Measurements from ENCODE around the gene PRRX2.
"Not testable (repeated sequence)": the region's sequence is repeated elsewhere in the genome, so short reads cannot be mapped to it uniquely, and the experiment has no call there.

The PRRX2 gene

GRCh38 chr9:129655696-129656095 is 9.8 kb upstream of the PRRX2 start:
- TF ChIP-seq EZH2phosphoT487 (IDR thresholded peaks at IDR 0.05; ENCODE audit: low read depth) = no peak
- TF ChIP-seq, protein P1, sequence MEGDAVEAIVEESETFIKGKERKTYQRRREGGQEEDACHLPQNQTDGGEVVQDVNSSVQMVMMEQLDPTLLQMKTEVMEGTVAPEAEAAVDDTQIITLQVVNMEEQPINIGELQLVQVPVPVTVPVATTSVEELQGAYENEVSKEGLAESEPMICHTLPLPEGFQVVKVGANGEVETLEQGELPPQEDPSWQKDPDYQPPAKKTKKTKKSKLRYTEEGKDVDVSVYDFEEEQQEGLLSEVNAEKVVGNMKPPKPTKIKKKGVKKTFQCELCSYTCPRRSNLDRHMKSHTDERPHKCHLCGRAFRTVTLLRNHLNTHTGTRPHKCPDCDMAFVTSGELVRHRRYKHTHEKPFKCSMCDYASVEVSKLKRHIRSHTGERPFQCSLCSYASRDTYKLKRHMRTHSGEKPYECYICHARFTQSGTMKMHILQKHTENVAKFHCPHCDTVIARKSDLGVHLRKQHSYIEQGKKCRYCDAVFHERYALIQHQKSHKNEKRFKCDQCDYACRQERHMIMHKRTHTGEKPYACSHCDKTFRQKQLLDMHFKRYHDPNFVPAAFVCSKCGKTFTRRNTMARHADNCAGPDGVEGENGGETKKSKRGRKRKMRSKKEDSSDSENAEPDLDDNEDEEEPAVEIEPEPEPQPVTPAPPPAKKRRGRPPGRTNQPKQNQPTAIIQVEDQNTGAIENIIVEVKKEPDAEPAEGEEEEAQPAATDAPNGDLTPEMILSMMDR (IDR thresholded peaks at IDR 0.05; ENCODE audit: low read depth, low read length) = no peak
- H3K27ac ChIP-seq (ENCODE audit: low read length) = no peak overlapping the region
- no peaks in the 10 kb centered on the region for H3K9me3 ChIP-seq (ENCODE audit: insufficient read depth, low read length)
- no peaks in the 10 kb centered on the region for H3K4me1 ChIP-seq (ENCODE audit: low read length)
- no peak overlapping the region for H3K4me2 ChIP-seq (ENCODE audit: low read length)
- no peaks in the 10 kb centered on the region for H4K20me1 ChIP-seq (ENCODE audit: insufficient read depth, low read length)
- no peaks in the 10 kb centered on the region for H3K79me2 ChIP-seq (ENCODE audit: low read length)
- H3K27me3 ChIP-seq (ENCODE audit: low read depth, low read length) = no peaks in the 10 kb centered on the region
- H3K36me3 ChIP-seq (replicated peaks; ENCODE audit: low read depth, low read length) = no peaks in the 10 kb centered on the region
- no peak overlapping the region for H3K9ac ChIP-seq (ENCODE audit: low read length)
- no peak overlapping the region for H2AFZ ChIP-seq (ENCODE audit: low read depth, low read length)
- H3K4me3 ChIP-seq (ENCODE audit: low read length) = no peak overlapping the region

DNA sequence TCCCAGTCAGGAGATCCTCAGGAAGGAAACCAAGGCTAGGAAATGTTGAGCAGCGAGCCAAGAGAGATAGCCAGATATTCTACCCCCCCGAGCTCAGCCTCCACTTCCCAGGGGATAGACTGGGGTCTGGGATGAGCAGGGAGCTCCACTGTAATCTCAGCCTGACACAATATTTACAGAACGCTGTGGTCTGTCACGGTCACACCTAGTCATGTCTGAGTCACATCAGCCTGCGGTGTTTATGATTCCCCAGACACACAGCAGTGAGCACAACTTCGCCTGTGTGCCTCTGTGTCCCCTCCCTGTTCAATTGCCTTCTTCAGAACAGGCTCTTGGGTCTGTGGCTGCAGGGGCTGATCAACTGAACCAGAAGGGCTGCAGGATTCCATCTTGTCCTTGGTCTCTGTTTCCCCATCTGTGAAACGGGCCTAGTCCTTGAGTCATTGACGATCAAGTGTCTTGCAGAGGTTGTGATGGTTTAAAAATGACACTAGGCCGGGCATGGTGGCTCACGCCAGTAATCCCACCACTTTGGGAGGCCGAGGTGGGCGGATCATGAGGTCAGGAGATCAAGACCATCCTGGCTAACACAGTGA is 8.6 kb upstream of the PRRX2 start:
- H3K9me3 ChIP-seq (ENCODE audit: insufficient read depth, low read length) = no peaks in the 10 kb centered on the region
- H4K20me1 ChIP-seq (ENCODE audit: insufficient read depth, low read length) = no peaks in the 10 kb centered on the region
- no peak overlapping the region for H3K4me3 ChIP-seq (ENCODE audit: low read length)
- TF ChIP-seq, protein P1 (IDR thresholded peaks at IDR 0.05; ENCODE audit: low read depth, low read length) = no peak
- TF ChIP-seq EZH2phosphoT487 (IDR thresholded peaks at IDR 0.05; ENCODE audit: low read depth) = no peak
- no peak overlapping the region for H3K9ac ChIP-seq (ENCODE audit: low read length)
- no peaks in the 10 kb centered on the region for H3K79me2 ChIP-seq (ENCODE audit: low read length)
- no peaks in the 10 kb centered on the region for H3K4me1 ChIP-seq (ENCODE audit: low read length)
- H3K27me3 ChIP-seq (ENCODE audit: low read depth, low read length) = no peaks in the 10 kb centered on the region
- H2AFZ ChIP-seq (ENCODE audit: low read depth, low read length) = no peak overlapping the region
- H3K27ac ChIP-seq (ENCODE audit: low read length) = no peak overlapping the region
- H3K4me2 ChIP-seq (ENCODE audit: low read length) = no peak overlapping the region
- no peaks in the 10 kb centered on the region for H3K36me3 ChIP-seq (replicated peaks; ENCODE audit: low read depth, low read length)

DNA sequence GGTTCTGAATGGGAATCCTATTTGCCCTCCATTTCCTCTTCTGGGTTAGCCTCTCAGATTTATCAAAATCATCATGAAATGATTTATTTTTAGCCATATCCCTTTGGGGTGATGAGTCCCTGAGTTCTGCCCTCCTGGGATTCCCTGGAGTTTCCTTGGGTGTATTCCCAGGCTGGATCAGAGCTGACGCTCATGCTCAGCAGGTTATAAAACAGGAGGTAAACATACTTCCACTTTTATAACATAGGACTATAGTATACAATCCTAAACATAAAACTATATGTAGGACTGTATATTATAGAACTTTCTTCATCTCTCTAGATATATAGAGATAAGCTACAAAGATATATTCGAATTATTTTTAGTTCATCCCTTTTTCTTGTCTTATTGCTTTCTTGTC is 4.4 kb upstream of the PRRX2 start:
- H3K4me1 ChIP-seq (ENCODE audit: low read length) = no peaks in the 10 kb centered on the region
- no peaks in the 10 kb centered on the region for H3K9me3 ChIP-seq (ENCODE audit: insufficient read depth, low read length)
- no peaks in the 10 kb centered on the region for H3K79me2 ChIP-seq (ENCODE audit: low read length)
- no peaks in the 10 kb centered on the region for H4K20me1 ChIP-seq (ENCODE audit: insufficient read depth, low read length)
- H3K4me2 ChIP-seq (ENCODE audit: low read length) = no peak overlapping the region
- H3K36me3 ChIP-seq (replicated peaks; ENCODE audit: low read depth, low read length) = no peaks in the 10 kb centered on the region
- TF ChIP-seq EZH2phosphoT487 (IDR thresholded peaks at IDR 0.05; ENCODE audit: low read depth) = no peak
- TF ChIP-seq, protein P1 (IDR thresholded peaks at IDR 0.05; ENCODE audit: low read depth, low read length) = no peak
- no peak overlapping the region for H3K9ac ChIP-seq (ENCODE audit: low read length)
- no peak overlapping the region for H2AFZ ChIP-seq (ENCODE audit: low read depth, low read length)
- H3K27me3 ChIP-seq (ENCODE audit: low read depth, low read length) = no peaks in the 10 kb centered on the region
- no peak overlapping the region for H3K27ac ChIP-seq (ENCODE audit: low read length)
- no peak overlapping the region for H3K4me3 ChIP-seq (ENCODE audit: low read length)

DNA sequence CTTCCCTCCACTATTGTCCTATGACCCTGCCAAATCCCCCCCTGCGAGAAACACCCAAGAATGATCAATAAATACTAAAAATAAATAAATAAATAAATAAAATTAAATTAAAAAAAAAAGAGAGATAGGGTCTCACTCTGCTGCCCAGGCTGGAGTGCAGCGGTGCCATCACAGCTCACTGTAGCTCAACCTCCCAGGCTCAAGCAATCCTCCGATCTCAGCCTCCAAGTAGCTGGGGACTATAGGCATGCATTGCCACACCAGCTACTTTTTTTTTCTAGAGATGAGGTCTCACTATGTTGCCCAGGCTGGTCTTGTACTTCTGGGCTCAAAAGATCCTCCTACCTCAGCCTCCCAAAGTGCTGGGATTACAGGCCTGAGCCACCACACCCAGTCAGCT is 3.2 kb upstream of the PRRX2 start:
- H3K27ac ChIP-seq (ENCODE audit: low read length); H2AFZ ChIP-seq (ENCODE audit: low read depth, low read length); H3K79me2 ChIP-seq (ENCODE audit: low read length): not testable (repeated sequence)

More for the DNA sequence above, 3.2 kb upstream of the PRRX2 start:
- not testable (repeated sequence) for H3K4me1 ChIP-seq (ENCODE audit: low read length); H3K36me3 ChIP-seq (replicated peaks; ENCODE audit: low read depth, low read length); H3K27me3 ChIP-seq (ENCODE audit: low read depth, low read length); H3K9me3 ChIP-seq (ENCODE audit: insufficient read depth, low read length); H4K20me1 ChIP-seq (ENCODE audit: insufficient read depth, low read length); H3K4me2 ChIP-seq (ENCODE audit: low read length); H3K4me3 ChIP-seq (ENCODE audit: low read length); H3K9ac ChIP-seq (ENCODE audit: low read length)
